NT2/D1 (cell line): Measurements from ENCODE around the gene KLHL22.
"Not testable (repeated sequence)": the region's sequence is repeated elsewhere in the genome, so short reads cannot be mapped to it uniquely, and the experiment has no call there.

Source experiments
- DNase-seq: peaks from one replicate; pipeline ENCODE4 v3.0.0-alpha.2; 2011; ENCODE audit warnings: low read depth, low spot score
- H3K27me3 ChIP-seq: 2 replicates; pipeline ENCODE4 v1.6.0; 2011; ENCODE audit warnings: mild to moderate bottlenecking; ENCODE audit not compliant: insufficient read length, insufficient read depth
- H3K36me3 ChIP-seq: 2 replicates; pipeline ENCODE4 v1.6.1; 2011; ENCODE audit warnings: mild to moderate bottlenecking, low read length, mixed read lengths; ENCODE audit not compliant: insufficient read depth, insufficient read length
- H3K4me1 ChIP-seq: 2 replicates; pipeline ENCODE4 v1.5.1; 2011; ENCODE audit not compliant: insufficient read depth, insufficient read length
- H3K4me3 ChIP-seq: 2 replicates; pipeline ENCODE4 v1.5.1; 2011; ENCODE audit warnings: low read depth; ENCODE audit not compliant: insufficient read length
- H3K9ac ChIP-seq: 2 replicates; pipeline ENCODE4 v1.6.0; 2011; ENCODE audit warnings: low read depth; ENCODE audit not compliant: insufficient read length
- H3K9me3 ChIP-seq: 2 replicates; pipeline ENCODE4 v1.5.1; 2011; ENCODE audit warnings: mild to moderate bottlenecking, low read length; ENCODE audit not compliant: insufficient read depth
- SUZ12 ChIP-seq: IDR thresholded peaks from 2 replicates; pipeline ENCODE4 v1.6.1; 2011; ENCODE audit not compliant: insufficient read length, insufficient read depth; ENCODE audit errors: extremely low read depth
- YY1 ChIP-seq: IDR thresholded peaks from 2 replicates; pipeline ENCODE4 v1.6.1; 2011; ENCODE audit not compliant: insufficient read length, insufficient read depth
- ZNF274 ChIP-seq: IDR thresholded peaks from 2 replicates; pipeline ENCODE4 v1.6.1; 2011; ENCODE audit warnings: mild to moderate bottlenecking, low read depth, low read length

KLHL22 gene

GRCh38 chr22:20514658-20515406, 19.2 kb upstream of the KLHL22 start:
- Histone ChIP-seq H3K27me3 (no peaks in the 10 kb centered on the region), H3K9me3 (no peaks in the 10 kb centered on the region), H3K4me3 (no peak overlapping the region), H3K36me3 (peaks cover 61% of the 10 kb centered on the region), H3K9ac (no peak overlapping the region), H3K4me1 (peaks cover 7% of the 10 kb centered on the region)
- no peak for DNase-seq
- TF ChIP-seq YY1, result no peak
- no peak for TF ChIP-seq SUZ12
- no peak for TF ChIP-seq ZNF274

GRCh38 chr22:20511578-20512229, 16.1 kb upstream of the KLHL22 start:
- DNase-seq, result no peak
- TF ChIP-seq SUZ12 (no peak), ZNF274 (no peak), YY1 (no peak)
- Histone ChIP-seq H3K4me1 (peaks cover 7% of the 10 kb centered on the region), H3K4me3 (no peak overlapping the region), H3K27me3 (no peaks in the 10 kb centered on the region), H3K9me3 (no peaks in the 10 kb centered on the region), H3K36me3 (peaks cover 37% of the 10 kb centered on the region), H3K9ac (no peak overlapping the region)

- Histone ChIP-seq H3K36me3 (peaks cover 34% of the 10 kb centered on the region), H3K4me3 (no peak overlapping the region), H3K27me3 (no peaks in the 10 kb centered on the region), H3K9ac (no peak overlapping the region), H3K4me1 (peaks cover 7% of the 10 kb centered on the region), H3K9me3 (no peaks in the 10 kb centered on the region)
- DNase-seq, result no peak
- TF ChIP-seq ZNF274, result no peak
- no peak for TF ChIP-seq YY1
- no peak for TF ChIP-seq SUZ12
Observed at GRCh38 chr22:20510811-20511577, 15.4 kb upstream of the KLHL22 start.

GRCh38 chr22:20509344-20510047, 13.9 kb upstream of the KLHL22 start:
- TF ChIP-seq ZNF274 (no peak), YY1 (no peak), SUZ12 (no peak)
- Histone ChIP-seq H3K4me3 (peak overlapping the region; percentile 85), H3K36me3 (peaks cover 27% of the 10 kb centered on the region), H3K4me1 (peaks cover 7% of the 10 kb centered on the region), H3K9ac (peak overlapping the region; percentile 54), H3K9me3 (no peaks in the 10 kb centered on the region), H3K27me3 (no peaks in the 10 kb centered on the region)
- no peak for DNase-seq

GRCh38 chr22:20508815-20509271, 13.2 kb upstream of the KLHL22 start:
- Histone ChIP-seq H3K27me3 (no peaks in the 10 kb centered on the region), H3K9me3 (no peaks in the 10 kb centered on the region), H3K4me3 (peak overlapping the region; percentile 85), H3K9ac (peak overlapping the region; percentile 54), H3K4me1 (peaks cover 9% of the 10 kb centered on the region), H3K36me3 (peaks cover 21% of the 10 kb centered on the region)
- TF ChIP-seq YY1, result no peak
- no peak for TF ChIP-seq SUZ12
- TF ChIP-seq ZNF274, result no peak
- no peak for DNase-seq

GRCh38 chr22:20508067-20508755, 12.6 kb upstream of the KLHL22 start:
- peaks cover 16% of the 10 kb centered on the region for H3K36me3 ChIP-seq
- DNase-seq, H3K27me3 ChIP-seq, H3K9me3 ChIP-seq: not testable (repeated sequence)
- peaks cover 11% of the 10 kb centered on the region for H3K4me1 ChIP-seq
- peak overlapping the region; percentile 98 for H3K9ac ChIP-seq
- peak overlapping the region; percentile 85 for H3K4me3 ChIP-seq
